HCT116 (cell line): ENCODE data around the gene AOC2. TPM values are rescaled to one million over a fixed set of nuclear protein-coding genes. Genes with fewer than 3 reads are reported as not detected.

Experiments
- ATAC-seq: fragments of 200-7000 bp; cut with Tn5 transposase; 2 replicates; pipeline ENCODE4 v1.9.1; 2020; ENCODE audit warnings: mild to moderate bottlenecking, moderate library complexity
- BruUV-seq: library from RNA; stranded (reverse); fragments of 400-500 nt; replicated peaks from 2 replicates; lab custom pipeline; 2021; lab: Mats Ljungman, UMichigan
- CTCF ChIA-PET: fragments of 300-600 bp; sonication (Branson Sonifier 250); formaldehyde crosslinking; loops from one replicate; lab custom pipeline; 2021; ENCODE audit warnings: antibody characterized with exemption; lab: Charles Lee
- POLR2A ChIA-PET: fragments of 300-600, 350-600 bp; sonication (Branson Sonifier 250); formaldehyde crosslinking; loops from one replicate; lab custom pipeline; 2021; ENCODE audit warnings: antibody characterized with exemption; lab: Charles Lee
- RAD21 ChIA-PET, 2 experiments: fragments of 300-600 bp; sonication (Branson Sonifier 250); formaldehyde crosslinking; loops; one replicate each; lab custom pipeline; 2023; ENCODE audit warnings: low total read pairs in 2 of 2; ENCODE audit not compliant: uncharacterized antibody in 2 of 2, unreplicated experiment in 2 of 2, low non-redundant PET in 1 of 2; lab: Charles Lee
- DNase-seq: peaks from one replicate; pipeline ENCODE4 v3.0.0-alpha.2; 2010; ENCODE audit warnings: low read depth, low spot score
- H2AFZ ChIP-seq: fragments of 200-600 bp; shearing (Covaris generic), sonication (generic); 2 replicates; pipeline ENCODE4 v1.6.1; 2017; ENCODE audit warnings: low read depth, mixed run types, mixed read lengths, antibody characterized with exemption, low read length; ENCODE audit not compliant: poor library complexity, severe bottlenecking
- H3K27ac ChIP-seq: 2 replicates; pipeline ENCODE4 v1.5.1; 2012; ENCODE audit warnings: low read depth, low read length
- H3K27me3 ChIP-seq: fragments of 200-600 bp; sonication (generic); 2 replicates; pipeline ENCODE4 v1.6.1; 2016; ENCODE audit warnings: mixed run types, low read length, mixed read lengths; ENCODE audit not compliant: insufficient read depth
- H3K36me3 ChIP-seq, 2 experiments: fragments of 200-500 bp in 1 of 2; fragments of 200-600 bp in 1 of 2; sonication (Bioruptor generic) in 1 of 2; sonication (generic) in 1 of 2; 2 replicates each; pipeline versions ENCODE4 v1.5.1 to v1.6.1; 2014 to 2016; ENCODE audit warnings: low read length in 2 of 2, inconsistent platforms in 1 of 2, mixed read lengths in 1 of 2, mixed run types in 1 of 2; ENCODE audit not compliant: insufficient read depth in 2 of 2, control insufficient read depth in 1 of 2
- H3K4me1 ChIP-seq, 2 experiments: fragments of 200-600 bp in 1 of 2; sonication (generic) in 1 of 2; 2 replicates each; pipeline versions ENCODE4 v1.5.1 to v1.6.1; 2012 to 2017; ENCODE audit warnings: low read length in 2 of 2, inconsistent platforms in 1 of 2, mild to moderate bottlenecking in 1 of 2, mixed read lengths in 1 of 2, mixed run types in 1 of 2, moderate library complexity in 1 of 2; ENCODE audit not compliant: insufficient read depth in 2 of 2, control insufficient read depth in 1 of 2
- H3K4me2 ChIP-seq: fragments of 200-600 bp; sonication (generic); 2 replicates; pipeline ENCODE4 v1.6.1; 2017; ENCODE audit warnings: mixed run types, low read length, mixed read lengths
- H3K4me3 ChIP-seq, 2 experiments: fragments of 200-600 bp in 1 of 2; sonication (generic) in 1 of 2; replicated peaks in 1 of 2; 2 replicates each; pipeline ENCODE4 v1.5.1; 2011 to 2016; ENCODE audit warnings: low read length in 2 of 2, control low read depth in 1 of 2, low read depth in 1 of 2, mild to moderate bottlenecking in 1 of 2, mixed read lengths in 1 of 2, mixed run types in 1 of 2
- H3K79me2 ChIP-seq: fragments of 200-600 bp; sonication (generic); 2 replicates; pipeline ENCODE4 v1.6.1; 2017; ENCODE audit warnings: mild to moderate bottlenecking, mixed run types, low read length, moderate library complexity, mixed read lengths; ENCODE audit not compliant: insufficient read depth
- H3K9ac ChIP-seq: fragments of 200-600 bp; sonication (generic); 2 replicates; pipeline ENCODE4 v1.6.1; 2016; ENCODE audit warnings: low read length, mixed read lengths
- H3K9me2 ChIP-seq: fragments of 200-600 bp; sonication (generic), shearing (Covaris generic); 2 replicates; pipeline ENCODE4 v1.6.1; 2017; ENCODE audit warnings: mixed run types, mild to moderate bottlenecking, moderate library complexity; ENCODE audit not compliant: insufficient read depth
- H3K9me3 ChIP-seq, 2 experiments: fragments of 200-500 bp in 1 of 2; fragments of 200-600 bp in 1 of 2; sonication (Bioruptor generic) in 1 of 2; sonication (generic) in 1 of 2; 2 replicates each; pipeline ENCODE4 v1.6.1; 2014 to 2017; ENCODE audit warnings: low read length in 2 of 2, mixed read lengths in 2 of 2, inconsistent platforms in 1 of 2, low read depth in 1 of 2, mild to moderate bottlenecking in 1 of 2, mixed run types in 1 of 2, moderate library complexity in 1 of 2; ENCODE audit not compliant: control insufficient read depth in 1 of 2, insufficient read depth in 1 of 2
- H4K20me1 ChIP-seq: fragments of 200-600 bp; sonication (generic), shearing (Covaris generic); 2 replicates; pipeline ENCODE4 v1.6.1; 2017; ENCODE audit warnings: mixed run types, mild to moderate bottlenecking, moderate library complexity; ENCODE audit not compliant: insufficient read depth
- CBX3 ChIP-seq: IDR thresholded peaks from 2 replicates; pipeline ENCODE4 v1.6.1; 2012; ENCODE audit warnings: low read depth
- CEBPB ChIP-seq: IDR thresholded peaks from 2 replicates; pipeline ENCODE4 v1.6.1; 2012; ENCODE audit warnings: low read depth
- EGR1 ChIP-seq: IDR thresholded peaks from 2 replicates; pipeline ENCODE4 v1.6.1; 2012; ENCODE audit warnings: low read depth
- ELF1 ChIP-seq: IDR thresholded peaks from 2 replicates; pipeline ENCODE4 v1.6.1; 2012; ENCODE audit warnings: low read depth, borderline replicate concordance
- FOSL1 ChIP-seq: IDR thresholded peaks from 2 replicates; pipeline ENCODE4 v1.6.1; 2012; ENCODE audit warnings: low read depth
- MAX ChIP-seq: IDR thresholded peaks from 2 replicates; pipeline ENCODE4 v1.6.1; 2012
- POLR2A ChIP-seq: IDR thresholded peaks from 2 replicates; pipeline ENCODE4 v1.7.0; 2011; ENCODE audit warnings: borderline replicate concordance; ENCODE audit not compliant: insufficient read depth, insufficient read length; ENCODE audit errors: extremely low read depth
- RAD21 ChIP-seq: IDR thresholded peaks from 2 replicates; pipeline ENCODE4 v1.6.1; 2012; ENCODE audit warnings: low read depth, mild to moderate bottlenecking
- REST ChIP-seq: IDR thresholded peaks from 2 replicates; pipeline ENCODE4 v1.6.1; 2012; ENCODE audit warnings: low read depth
- SIN3A ChIP-seq: IDR thresholded peaks from 2 replicates; pipeline ENCODE4 v1.6.1; 2012; ENCODE audit warnings: low read depth
- SP1 ChIP-seq: IDR thresholded peaks from 2 replicates; pipeline ENCODE4 v1.6.1; 2012; ENCODE audit warnings: low read depth
- SRF ChIP-seq: IDR thresholded peaks from 2 replicates; pipeline ENCODE4 v1.6.1; 2012; ENCODE audit warnings: low read depth
- TCF7L2 ChIP-seq: IDR thresholded peaks from 2 replicates; pipeline ENCODE4 v1.7.0; 2011; ENCODE audit warnings: borderline replicate concordance, inconsistent platforms; ENCODE audit not compliant: insufficient read depth, insufficient read length; ENCODE audit errors: extremely low read depth
- YY1 ChIP-seq: IDR thresholded peaks from 2 replicates; pipeline ENCODE4 v1.6.1; 2011; ENCODE audit warnings: low read length, low read depth, moderate library complexity, mild to moderate bottlenecking; ENCODE audit not compliant: insufficient replicate concordance; ENCODE audit errors: extremely low read depth
- ZBTB33 ChIP-seq: IDR thresholded peaks from 2 replicates; pipeline ENCODE4 v1.6.1; 2011; ENCODE audit warnings: mild to moderate bottlenecking, low read length, moderate library complexity; ENCODE audit not compliant: insufficient replicate concordance; ENCODE audit errors: extremely low read depth
- ZFX ChIP-seq: fragments of 450-650 bp; IDR thresholded peaks from 2 replicates; pipeline ENCODE4 v1.6.1; 2017
- ZNF274 ChIP-seq: fragments of 200-500 bp; sonication (Bioruptor generic); IDR thresholded peaks from 2 replicates; pipeline ENCODE4 v1.6.1; 2014; ENCODE audit warnings: mild to moderate bottlenecking, low read depth, low read length, inconsistent platforms
- intact Hi-C: fragments of 100-400 bp; cut with micrococcal nuclease; formaldehyde crosslinking; loops from 2 replicates; pipeline ENCODE4 v1.10.0; 2022
- total RNA-seq: library from RNA; stranded (reverse); gene quantifications from one replicate; pipeline ENCODE4 v1.2.1, GENCODE V29; 2021; ENCODE audit not compliant: unreplicated experiment

Gene AOC2
- total RNA-seq, 1 experiment from 2014 or later: 8.0 TPM

- TF ChIP-seq SRF (no peak), SIN3A (no peak), SP1 (no peak), FOSL1 (no peak), ZNF274 (no peak), RAD21 (no peak), TCF7L2 (no peak), YY1 (no peak), MAX (no peak), ELF1 (no peak), CEBPB (no peak), ZFX (no peak), ZBTB33 (no peak), EGR1 (no peak), CBX3 (no peak), REST (no peak), POLR2A (no peak)
- Histone ChIP-seq H4K20me1 (no peaks in the 10 kb centered on the region), H3K9me3 (no peaks in the 10 kb centered on the region), H3K9ac (no peak overlapping the region), H3K79me2 (no peaks in the 10 kb centered on the region), H3K27ac (no peak overlapping the region), H3K36me3 (no peaks in the 10 kb centered on the region), H3K27me3 (peaks cover 4% of the 10 kb centered on the region; the same call in 1 of the 2 replicates), H3K4me3 (no peak overlapping the region), H3K9me2 (no peaks in the 10 kb centered on the region), H3K4me2 (peak overlapping the region; percentile 33), H2AFZ (peak overlapping the region; percentile 24), H3K4me1 (peaks cover 0 to 11% of the 10 kb centered on the region in 2 experiments; a peak in 2 of 4 replicates)
- RAD21 ChIA-PET: no interaction called here
- POLR2A ChIA-PET: no interaction called here
- ATAC-seq (no peak; the same call in 1 of the 2 replicates), DNase-seq (no peak)
- BruUV-seq: no TSS peak
- CTCF ChIA-PET: no interaction called here
- intact Hi-C loops: no loop called here
Measured at GRCh38 chr17:42894283-42895184, 50.2 kb downstream of the AOC2 start.
